HEK293T (cell line): ENCODE measurements around the gene IL2RA.
"Not testable (repeated sequence)": the region's sequence is repeated elsewhere in the genome, so short reads cannot be mapped to it uniquely, and the experiment has no call there.

ENCODE experiments used
- CTCF ChIA-PET: fragments of 350-600 bp; formaldehyde crosslinking; extraction: SDS; loops from one replicate; lab custom pipeline; 2021; ENCODE audit warnings: antibody characterized with exemption, inconsistent platforms; lab: Yijun Ruan, JAX
- POLR2A ChIA-PET: fragments of 350-600 bp; formaldehyde crosslinking; extraction: SDS; loops from one replicate; lab custom pipeline; 2020; ENCODE audit warnings: antibody characterized with exemption, inconsistent platforms; lab: Yijun Ruan, JAX
- DNase-seq: peaks from one replicate; pipeline ENCODE4 v3.0.0; 2012; ENCODE audit warnings: mixed read lengths; ENCODE audit errors: extremely low spot score
- ARNT ChIP-seq: fragments of 450-650 bp; IDR thresholded peaks from 2 replicates; pipeline ENCODE4 v1.6.1; 2017; ENCODE audit warnings: mild to moderate bottlenecking
- BHLHE40 ChIP-seq: fragments of 450-650 bp; IDR thresholded peaks from 2 replicates; pipeline ENCODE4 v1.6.1; 2016; ENCODE audit warnings: mild to moderate bottlenecking, moderate library complexity, borderline replicate concordance
- CTBP1 ChIP-seq: fragments of 450-650 bp; IDR thresholded peaks from 2 replicates; pipeline ENCODE4 v1.6.1; 2016; ENCODE audit warnings: borderline replicate concordance
- ELF4 ChIP-seq: fragments of 450-650 bp; IDR thresholded peaks from 2 replicates; pipeline ENCODE4 v1.6.1; 2017; ENCODE audit warnings: antibody characterized with exemption
- FOXA1 ChIP-seq: fragments of 450-650 bp; IDR thresholded peaks from 2 replicates; pipeline ENCODE4 v1.6.1; 2016; ENCODE audit warnings: mild to moderate bottlenecking
- FOXK2 ChIP-seq: fragments of 450-650 bp; IDR thresholded peaks from 2 replicates; pipeline ENCODE4 v1.6.1; 2016; ENCODE audit warnings: mild to moderate bottlenecking
- FOXM1 ChIP-seq: fragments of 450-650 bp; IDR thresholded peaks from 2 replicates; pipeline ENCODE4 v1.6.1; 2017; ENCODE audit warnings: mild to moderate bottlenecking, borderline replicate concordance
- HDGF ChIP-seq: fragments of 450-650 bp; IDR thresholded peaks from 2 replicates; pipeline ENCODE4 v1.6.1; 2017; ENCODE audit warnings: antibody characterized with exemption, borderline replicate concordance
- L3MBTL2 ChIP-seq: fragments of 450-650 bp; conservative IDR thresholded peaks from 2 replicates; pipeline ENCODE4 v1.6.1; 2016; ENCODE audit warnings: mild to moderate bottlenecking
- LEF1 ChIP-seq: fragments of 450-650 bp; IDR thresholded peaks from 2 replicates; pipeline ENCODE4 v1.6.1; 2017; ENCODE audit warnings: mild to moderate bottlenecking, borderline replicate concordance
- NFRKB ChIP-seq: fragments of 450-650 bp; IDR thresholded peaks from 2 replicates; pipeline ENCODE4 v1.6.1; 2016; ENCODE audit warnings: mild to moderate bottlenecking, moderate library complexity
- PKNOX1 ChIP-seq: fragments of 450-650 bp; IDR thresholded peaks from 2 replicates; pipeline ENCODE4 v1.6.1; 2016
- SP1 ChIP-seq: fragments of 450-650 bp; IDR thresholded peaks from 2 replicates; pipeline ENCODE4 v1.6.1; 2017
- SUZ12 ChIP-seq: fragments of 450-650 bp; IDR thresholded peaks from 2 replicates; pipeline ENCODE4 v1.6.1; 2016; ENCODE audit warnings: mild to moderate bottlenecking
- TARDBP ChIP-seq: fragments of 450-650 bp; IDR thresholded peaks from 2 replicates; pipeline ENCODE4 v1.6.1; 2016
- ZNF384 ChIP-seq: fragments of 450-650 bp; IDR thresholded peaks from 2 replicates; pipeline ENCODE4 v1.6.1; 2016

Gene IL2RA

GRCh38 chr10:6009150-6009549 is 53.0 kb downstream of the IL2RA start:
- no peak for DNase-seq
- ChIA-PET POLR2A (no interaction called here), CTCF (no interaction called here)
- TF ChIP-seq ARNT: no peak
- TF ChIP-seq CTBP1: no peak
- no peak for TF ChIP-seq FOXM1
- no peak for TF ChIP-seq ELF4
- TF ChIP-seq PKNOX1: no peak
- no peak for TF ChIP-seq FOXK2
- TF ChIP-seq TARDBP: no peak
- no peak for TF ChIP-seq HDGF
- TF ChIP-seq BHLHE40: no peak
- TF ChIP-seq SP1: no peak
- no peak for TF ChIP-seq FOXA1
- no peak for TF ChIP-seq LEF1
- TF ChIP-seq ZNF384: no peak
- TF ChIP-seq SUZ12: no peak
- no peak for TF ChIP-seq L3MBTL2
- TF ChIP-seq NFRKB: no peak

- ChIA-PET CTCF (no interaction called here), POLR2A (no interaction called here)
- no peak for DNase-seq
- TF ChIP-seq SP1: no peak
- TF ChIP-seq ELF4: no peak
- TF ChIP-seq BHLHE40: no peak
- no peak for TF ChIP-seq FOXM1
- no peak for TF ChIP-seq L3MBTL2
- no peak for TF ChIP-seq NFRKB
- no peak for TF ChIP-seq HDGF
- no peak for TF ChIP-seq SUZ12
- TF ChIP-seq ARNT: no peak
- TF ChIP-seq ZNF384: no peak
- no peak for TF ChIP-seq FOXA1
- TF ChIP-seq FOXK2: no peak
- TF ChIP-seq PKNOX1: no peak
- TF ChIP-seq TARDBP: no peak
- TF ChIP-seq CTBP1: no peak
These were observed 53.5 kb downstream of the IL2RA start for GRCh38 chr10:6008497-6009142.

- ChIA-PET POLR2A (no interaction called here), CTCF (no interaction called here)
- no peak for DNase-seq
- TF ChIP-seq NFRKB (no peak), ZNF384 (no peak), FOXM1 (no peak), L3MBTL2 (no peak), ARNT (no peak), FOXA1 (no peak), TARDBP (no peak), LEF1 (no peak)
These were observed 55.2 kb downstream of the IL2RA start for GRCh38 chr10:6006991-6007390.

- no peak for TF ChIP-seq ELF4
- no peak for TF ChIP-seq L3MBTL2
- TF ChIP-seq CTBP1: no peak
- no peak for TF ChIP-seq ARNT
- no peak for TF ChIP-seq TARDBP
- TF ChIP-seq FOXK2: no peak
- TF ChIP-seq LEF1: no peak
- no peak for TF ChIP-seq NFRKB
- no peak for TF ChIP-seq SP1
- no peak for TF ChIP-seq BHLHE40
- no peak for TF ChIP-seq ZNF384
- no peak for TF ChIP-seq FOXM1
- TF ChIP-seq PKNOX1: no peak
- DNase-seq: no peak
- ChIA-PET CTCF (no interaction called here), POLR2A (no interaction called here)
These were observed 55.6 kb downstream of the IL2RA start for GRCh38 chr10:6006546-6006945.

GRCh38 chr10:6005856-6006395 is 56.2 kb downstream of the IL2RA start:
- CTCF ChIA-PET: no interaction called here
- no peak for TF ChIP-seq NFRKB
- TF ChIP-seq FOXA1: no peak
- no peak for DNase-seq
- POLR2A ChIA-PET: no interaction called here

GRCh38 chr10:6005161-6005804 is 56.9 kb downstream of the IL2RA start:
- DNase-seq, CTCF ChIA-PET, POLR2A ChIA-PET: not testable (repeated sequence)
